ENCODE data around the gene SCAF1.

Gene SCAF1

DNA sequence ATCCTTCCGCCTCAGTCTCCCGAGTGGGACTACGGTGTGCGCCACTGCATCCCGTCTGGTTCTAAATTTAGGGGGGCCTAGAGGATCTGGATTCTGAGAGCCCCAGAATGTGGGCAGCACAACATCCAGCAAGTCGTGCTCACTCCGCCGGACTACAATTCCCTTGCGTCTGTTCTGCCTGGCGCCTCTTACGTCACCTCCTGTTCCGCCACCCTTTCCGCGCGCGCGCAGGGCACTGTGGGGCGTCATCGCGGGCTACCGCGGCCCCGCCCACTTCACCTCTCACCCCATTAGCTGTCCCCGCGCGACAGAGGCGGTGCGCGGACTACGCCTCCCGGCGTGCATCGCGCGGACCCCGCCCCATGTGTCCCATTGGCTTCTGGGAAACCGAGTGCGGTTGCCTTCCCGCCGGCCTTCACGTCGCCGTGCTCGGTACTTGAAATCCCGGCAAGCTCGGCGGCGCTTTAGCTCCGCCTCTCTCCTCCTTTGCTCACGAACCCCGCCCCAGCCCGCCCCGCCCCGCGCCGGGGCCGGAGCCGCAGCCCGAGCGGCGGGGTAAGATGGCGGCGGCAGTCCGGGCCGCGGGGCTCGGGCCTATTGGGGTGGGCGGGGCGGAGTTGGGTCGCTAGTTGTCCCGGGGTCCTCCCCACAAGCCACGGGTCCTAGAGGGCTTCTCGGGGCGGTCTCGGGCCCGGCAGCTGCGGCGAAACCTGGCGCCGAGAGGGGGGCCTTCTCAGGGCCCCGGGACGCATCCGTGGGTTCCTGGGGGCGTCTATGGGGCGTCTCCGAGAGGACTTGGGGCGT is at the start of gene SCAF1:
SCAF1 (plus strand) TSS at position 522 of the 804 bp plus-strand sequence. CDS start 2,818 bp downstream, outside the sequence.
- TF ChIP-seq POLR2A (IDR thresholded peaks at IDR 0.05; ENCODE audit: low read depth, low read length), result peak; percentile 67
- FAIRE-seq (peak; percentile 72), DNase-seq (ENCODE audit: insufficient read length, low spot score) (peak; percentile 95)

- DNase-seq (ENCODE audit: insufficient read length, low spot score) (no peak), FAIRE-seq (no peak)
- no peak for TF ChIP-seq POLR2A (IDR thresholded peaks at IDR 0.05; ENCODE audit: low read depth, low read length)
These were observed 49.4 kb upstream of the SCAF1 start for GRCh38 chr19:49592486-49593232.

GRCh38 chr19:49593233-49594113 is 48.5 kb upstream of the SCAF1 start:
- no peak for TF ChIP-seq POLR2A (IDR thresholded peaks at IDR 0.05; ENCODE audit: low read depth, low read length)
- DNase-seq (ENCODE audit: insufficient read length, low spot score), result peak; percentile 87
- FAIRE-seq, result no peak

DNA sequence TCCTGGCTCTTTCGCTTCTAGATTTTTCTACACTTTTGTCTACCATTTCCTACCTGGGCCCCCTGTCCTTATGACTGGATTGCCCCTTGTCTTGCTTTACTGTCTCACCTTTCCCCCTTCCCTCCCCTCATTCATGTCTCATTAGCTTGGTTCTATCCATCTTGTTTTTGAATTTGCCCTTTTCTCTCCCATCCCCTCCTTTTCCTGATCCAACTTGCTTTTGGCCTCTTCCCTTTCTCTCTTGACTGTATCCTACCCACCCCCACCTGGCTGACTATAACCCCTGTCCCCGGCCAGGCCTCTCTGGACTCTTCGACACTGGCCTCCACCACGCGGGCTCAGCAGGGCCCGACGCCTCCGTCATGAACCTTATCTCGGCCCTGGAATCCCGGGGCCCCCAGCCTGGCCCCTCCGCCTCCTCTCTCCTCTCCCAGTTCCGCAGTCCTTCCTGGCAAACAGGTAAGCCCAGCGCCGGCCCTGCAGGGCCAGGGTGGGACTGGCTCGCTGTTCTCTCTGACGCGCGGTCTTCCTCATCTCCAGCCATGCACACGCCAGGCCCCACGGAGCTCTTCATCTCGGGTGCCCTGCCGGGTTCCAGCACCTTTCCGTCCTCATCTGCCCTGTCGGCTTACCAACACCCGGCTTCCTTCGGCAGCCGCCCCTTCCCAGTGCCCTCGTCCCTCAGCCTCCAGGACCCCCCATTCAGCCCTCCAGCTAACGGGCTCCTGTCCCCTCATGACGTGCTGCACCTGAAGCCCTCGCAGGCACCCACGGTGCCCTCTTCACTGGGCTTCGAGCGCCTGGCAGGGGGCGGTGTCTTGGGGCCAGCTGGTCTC is 47.6 kb upstream of the SCAF1 start:
- FAIRE-seq, result no peak
- no peak for DNase-seq (ENCODE audit: insufficient read length, low spot score)
- no peak for TF ChIP-seq POLR2A (IDR thresholded peaks at IDR 0.05; ENCODE audit: low read depth, low read length)

DNA sequence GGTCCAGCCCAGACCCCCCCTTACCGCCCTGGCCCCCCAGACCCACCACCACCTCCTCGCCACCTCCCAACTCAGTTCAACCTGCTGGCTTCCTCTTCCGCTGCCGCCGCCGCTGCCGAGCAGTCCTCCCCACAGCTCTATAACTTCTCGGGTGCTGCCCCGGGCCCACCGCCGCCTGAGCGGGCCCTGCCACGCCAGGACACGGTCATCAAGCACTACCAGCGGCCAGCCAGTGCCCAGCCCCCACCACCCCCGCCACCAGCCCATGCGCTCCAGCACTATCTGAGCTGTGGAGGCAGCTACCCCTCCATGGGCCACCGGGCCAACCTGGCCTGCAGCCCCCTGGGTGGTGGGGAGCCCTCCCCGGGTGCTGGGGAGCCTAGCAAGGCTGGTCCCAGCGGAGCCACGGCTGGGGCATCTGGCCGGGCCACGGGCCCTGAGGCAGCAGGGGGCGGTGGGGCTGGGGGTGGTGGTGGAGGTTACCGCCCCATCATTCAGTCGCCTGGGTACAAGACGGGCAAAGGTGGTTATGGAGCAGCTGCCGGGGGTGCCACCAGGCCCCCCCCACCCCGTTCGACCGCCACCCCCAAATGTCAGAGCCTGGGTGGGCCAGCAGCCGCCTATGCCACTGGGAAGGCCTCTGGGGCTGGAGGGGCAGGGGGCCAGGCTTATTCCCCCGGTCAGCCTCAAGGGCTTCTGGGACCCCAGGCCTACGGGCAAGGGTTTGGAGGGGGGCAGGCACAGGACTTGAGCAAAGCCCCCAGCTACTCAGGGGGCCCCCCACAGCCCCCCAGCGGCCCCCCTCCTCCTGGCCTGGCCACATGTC is 46.8 kb upstream of the SCAF1 start:
- DNase-seq (ENCODE audit: insufficient read length, low spot score), result no peak
- TF ChIP-seq POLR2A (IDR thresholded peaks at IDR 0.05; ENCODE audit: low read depth, low read length), result no peak
- no peak for FAIRE-seq

DNA sequence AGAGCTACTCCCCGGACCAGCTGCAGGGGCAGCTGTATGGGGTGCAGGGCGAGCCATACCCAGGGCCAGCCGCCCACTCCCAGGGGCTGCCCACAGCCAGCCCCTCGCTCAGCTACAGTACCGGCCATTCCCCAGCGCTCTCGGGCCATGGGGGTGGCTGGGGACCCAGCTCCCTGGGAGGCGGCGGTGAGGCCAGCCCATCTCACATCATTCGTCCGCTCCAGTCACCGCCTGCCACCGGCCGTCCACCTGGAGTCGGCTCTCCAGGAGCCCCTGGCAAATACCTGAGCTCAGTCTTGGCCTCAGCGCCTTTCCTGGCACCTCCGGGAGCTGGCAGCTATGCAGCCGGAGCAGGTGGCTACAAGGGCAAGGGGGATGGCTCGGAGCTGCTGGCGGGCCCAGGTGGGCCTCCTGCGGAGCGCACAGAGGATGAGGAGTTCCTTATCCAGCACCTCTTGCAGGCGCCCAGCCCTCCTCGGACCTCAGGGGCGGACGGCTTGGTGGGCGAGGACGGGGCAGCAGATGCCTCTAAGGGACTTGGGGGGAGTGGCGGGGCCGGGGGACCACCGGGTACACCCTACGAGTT is 46.1 kb upstream of the SCAF1 start:
- DNase-seq (ENCODE audit: insufficient read length, low spot score), result no peak

DNA sequence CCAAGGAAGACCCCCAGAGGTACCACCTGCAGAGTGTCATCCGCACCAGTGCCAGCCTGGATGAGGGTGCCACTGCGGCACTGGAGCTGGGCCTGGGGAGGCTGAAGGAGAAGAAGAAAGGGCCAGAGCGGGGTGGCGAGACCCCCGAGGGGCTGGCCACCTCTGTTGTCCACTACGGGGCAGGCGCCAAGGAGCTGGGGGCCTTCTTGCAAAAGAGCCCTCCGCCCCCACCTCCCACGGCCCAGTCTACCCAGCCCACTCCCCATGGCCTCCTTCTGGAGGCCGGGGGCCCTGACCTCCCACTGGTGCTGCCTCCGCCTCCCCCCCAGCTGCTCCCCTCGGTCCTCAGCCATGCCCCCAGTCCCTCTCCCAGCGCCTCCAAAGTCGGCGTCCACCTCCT is 45.6 kb upstream of the SCAF1 start:
- no peak for TF ChIP-seq POLR2A (IDR thresholded peaks at IDR 0.05; ENCODE audit: low read depth, low read length)
- FAIRE-seq, result no peak
- DNase-seq (ENCODE audit: insufficient read length, low spot score), result no peak

More for the DNA sequence above, 46.1 kb upstream of the SCAF1 start:
- TF ChIP-seq POLR2A (IDR thresholded peaks at IDR 0.05; ENCODE audit: low read depth, low read length), result no peak
- no peak for FAIRE-seq

DNA sequence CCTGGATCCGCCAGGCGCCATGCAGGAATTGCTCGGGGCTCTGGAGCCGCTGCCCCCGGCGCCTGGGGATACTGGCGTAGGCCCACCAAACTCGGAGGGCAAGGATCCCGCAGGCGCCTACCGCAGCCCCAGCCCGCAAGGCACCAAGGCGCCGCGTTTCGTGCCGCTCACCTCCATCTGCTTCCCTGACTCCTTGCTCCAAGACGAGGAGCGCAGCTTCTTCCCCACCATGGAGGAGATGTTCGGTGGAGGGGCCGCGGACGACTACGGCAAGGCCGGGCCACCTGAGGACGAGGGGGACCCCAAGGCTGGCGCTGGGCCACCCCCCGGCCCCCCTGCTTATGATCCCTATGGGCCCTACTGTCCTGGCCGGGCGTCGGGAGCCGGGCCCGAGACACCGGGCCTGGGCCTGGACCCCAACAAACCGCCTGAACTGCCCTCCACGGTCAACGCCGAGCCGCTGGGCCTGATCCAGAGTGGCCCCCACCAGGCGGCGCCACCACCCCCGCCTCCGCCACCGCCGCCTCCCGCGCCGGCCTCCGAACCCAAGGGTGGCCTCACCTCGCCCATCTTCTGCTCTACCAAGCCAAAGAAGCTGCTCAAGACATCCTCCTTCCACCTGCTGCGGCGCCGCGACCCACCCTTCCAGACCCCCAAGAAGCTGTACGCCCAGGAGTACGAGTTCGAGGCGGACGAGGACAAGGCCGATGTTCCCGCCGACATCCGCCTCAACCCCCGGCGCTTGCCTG is 44.9 kb upstream of the SCAF1 start:
- no peak for DNase-seq (ENCODE audit: insufficient read length, low spot score)
- no peak for FAIRE-seq
- TF ChIP-seq POLR2A (IDR thresholded peaks at IDR 0.05; ENCODE audit: low read depth, low read length), result no peak

DNA sequence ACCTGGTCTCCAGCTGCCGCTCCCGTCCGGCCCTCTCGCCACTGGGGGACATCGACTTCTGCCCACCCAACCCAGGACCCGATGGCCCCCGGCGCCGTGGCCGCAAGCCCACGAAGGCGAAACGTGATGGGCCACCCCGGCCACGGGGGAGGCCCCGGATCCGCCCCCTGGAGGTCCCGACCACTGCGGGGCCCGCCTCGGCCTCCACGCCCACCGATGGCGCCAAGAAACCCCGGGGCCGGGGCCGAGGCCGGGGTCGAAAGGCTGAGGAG is 44.4 kb upstream of the SCAF1 start:
- no peak for FAIRE-seq
- no peak for TF ChIP-seq POLR2A (IDR thresholded peaks at IDR 0.05; ENCODE audit: low read depth, low read length)
- DNase-seq (ENCODE audit: insufficient read length, low spot score), result no peak

- TF ChIP-seq POLR2A (IDR thresholded peaks at IDR 0.05; ENCODE audit: low read depth, low read length), result no peak
- FAIRE-seq (no peak), DNase-seq (ENCODE audit: insufficient read length, low spot score) (no peak)
These were observed 42.4 kb upstream of the SCAF1 start for GRCh38 chr19:49599378-49600295.
